ENCODE data around the gene TMCC1.

- TF ChIP-seq POLR2A (IDR thresholded peaks at IDR 0.05) (no peak), CTCF (IDR thresholded peaks at IDR 0.05) (no peak)
Measured at GRCh38 chr3:129614435-129614834, 279.1 kb downstream of the TMCC1 start.
